SK-N-SH (cell line): Measurements from ENCODE around the gene ZNF480. TPM values are rescaled to one million over a fixed set of nuclear protein-coding genes. Genes with fewer than 3 reads are reported as not detected.

Experiments
- CTCF ChIA-PET: fragments of 300-600, 350-600 bp; formaldehyde crosslinking; extraction: SDS; loops from one replicate; lab custom pipeline; 2021; lab: Yijun Ruan, JAX
- POLR2A ChIA-PET: fragments of 350-600 bp; sonication (Branson Sonifier 250); formaldehyde crosslinking; extraction: SDS; loops from one replicate; lab custom pipeline; 2020; ENCODE audit warnings: antibody characterized with exemption, inconsistent platforms; lab: Yijun Ruan, JAX
- DNase-seq: peaks from one replicate; pipeline ENCODE4 v3.0.0; 2012
- H2AFZ ChIP-seq: fragments of 200-600 bp; sonication (generic); 2 replicates; pipeline ENCODE4 v1.8.1; 2016; ENCODE audit warnings: antibody characterized with exemption, mild to moderate bottlenecking, low read depth
- H3F3A ChIP-seq: fragments of 200-600 bp; sonication (generic); replicated peaks from 2 replicates; pipeline ENCODE3; 2016; ENCODE audit warnings: antibody characterized with exemption, mild to moderate bottlenecking; ENCODE audit not compliant: insufficient read depth
- H3K27ac ChIP-seq, 2 experiments: fragments of 200-500 bp in 1 of 2; fragments of 200-600 bp in 1 of 2; sonication (Bioruptor generic) in 1 of 2; sonication (generic), shearing (Covaris generic) in 1 of 2; 2 replicates each; pipeline versions ENCODE4 v1.5.1 to v1.6.1; 2014 to 2016; ENCODE audit warnings: low read depth in 2 of 2, inconsistent platforms in 1 of 2, low read length in 1 of 2, mild to moderate bottlenecking in 1 of 2, mixed read lengths in 1 of 2
- H3K27me3 ChIP-seq: fragments of 200-600 bp; sonication (generic), shearing (Covaris generic); 2 replicates; pipeline ENCODE4 v1.6.1; 2016; ENCODE audit warnings: mixed run types; ENCODE audit not compliant: insufficient read depth
- H3K36me3 ChIP-seq, 2 experiments: fragments of 200-500 bp in 1 of 2; fragments of 200-600 bp in 1 of 2; sonication (Bioruptor generic) in 1 of 2; sonication (generic) in 1 of 2; replicated peaks in 1 of 2; 2 replicates each; pipeline versions ENCODE3 to v1.5.1; 2014 to 2016; ENCODE audit warnings: low read length in 1 of 2, mild to moderate bottlenecking in 1 of 2; ENCODE audit not compliant: insufficient read depth in 2 of 2, control insufficient read depth in 1 of 2
- H3K4me1 ChIP-seq, 2 experiments: fragments of 200-500 bp in 1 of 2; fragments of 200-600 bp in 1 of 2; sonication (Bioruptor generic) in 1 of 2; sonication (generic), shearing (Covaris generic) in 1 of 2; 2 replicates each; pipeline versions ENCODE4 v1.5.1 to v1.6.1; 2014 to 2016; ENCODE audit warnings: low read depth in 1 of 2, low read length in 1 of 2, mixed run types in 1 of 2; ENCODE audit not compliant: insufficient read depth in 2 of 2, control insufficient read depth in 1 of 2
- H3K4me2 ChIP-seq: fragments of 200-600 bp; sonication (generic), shearing (Covaris generic); 2 replicates; pipeline ENCODE4 v1.6.1; 2017; ENCODE audit warnings: mixed run types
- H3K4me3 ChIP-seq, 2 experiments: fragments of 200-500 bp in 1 of 2; fragments of 200-600 bp in 1 of 2; sonication (Bioruptor generic) in 1 of 2; sonication (generic), shearing (Covaris generic) in 1 of 2; 2 replicates each; pipeline versions ENCODE4 v1.5.1 to v1.8.1; 2014 to 2016; ENCODE audit warnings: low read depth in 2 of 2, inconsistent platforms in 1 of 2, low read length in 1 of 2, mild to moderate bottlenecking in 1 of 2, mixed read lengths in 1 of 2, moderate library complexity in 1 of 2
- H3K79me2 ChIP-seq: fragments of 200-600 bp; sonication (generic); 2 replicates; pipeline ENCODE4 v1.8.1; 2017; ENCODE audit warnings: mild to moderate bottlenecking; ENCODE audit not compliant: insufficient read depth
- H3K9ac ChIP-seq: fragments of 200-600 bp; sonication (generic); 2 replicates; pipeline ENCODE4 v1.6.1; 2017; ENCODE audit warnings: mixed run types
- H3K9me2 ChIP-seq: fragments of 200-600 bp; sonication (generic); 2 replicates; pipeline ENCODE4 v1.6.1; 2017; ENCODE audit warnings: mixed run types
- H3K9me3 ChIP-seq: fragments of 200-600 bp; sonication (generic); 2 replicates; pipeline ENCODE4 v1.6.1; 2017; ENCODE audit warnings: mixed run types, mild to moderate bottlenecking, moderate library complexity
- H4K20me1 ChIP-seq: fragments of 200-600 bp; sonication (generic); 2 replicates; pipeline ENCODE4 v1.6.1; 2017; ENCODE audit warnings: mild to moderate bottlenecking, mixed run types; ENCODE audit not compliant: insufficient read depth
- CHD2 ChIP-seq: fragments of 150-350 bp; IDR thresholded peaks from 2 replicates; pipeline ENCODE4 v1.6.1; 2018; ENCODE audit warnings: low read length; ENCODE audit not compliant: partially characterized antibody
- ELF1 ChIP-seq: IDR thresholded peaks from 2 replicates; pipeline ENCODE4 v1.4.0; 2012
- EZH2phosphoT487 ChIP-seq: fragments of 200-600 bp; sonication (generic); IDR thresholded peaks from 2 replicates; pipeline ENCODE4 v1.6.1; 2017; ENCODE audit warnings: low read depth, mixed run types, mild to moderate bottlenecking, antibody characterized with exemption, moderate library complexity, borderline replicate concordance
- FOXJ3 ChIP-seq: sonication (generic); formaldehyde crosslinking; IDR thresholded peaks from 2 replicates; pipeline ENCODE4 v1.5.1; 2020; ENCODE audit warnings: mild to moderate bottlenecking, missing genetic modification reagents
- GABPA ChIP-seq: IDR thresholded peaks from 2 replicates; pipeline ENCODE4 v1.4.0; 2012; ENCODE audit warnings: low read depth, mild to moderate bottlenecking
- GATA2 ChIP-seq: sonication (generic); formaldehyde crosslinking; IDR thresholded peaks from 2 replicates; pipeline ENCODE4 v1.5.0; 2020; ENCODE audit warnings: mild to moderate bottlenecking, missing genetic modification reagents
- IRF3 ChIP-seq: fragments of 150-350 bp; IDR thresholded peaks from 2 replicates; pipeline ENCODE4 v1.6.1; 2016; ENCODE audit warnings: mild to moderate bottlenecking, low read depth, low read length
- JUND ChIP-seq: IDR thresholded peaks from 2 replicates; pipeline ENCODE4 v1.4.0; 2012
- MAX ChIP-seq: IDR thresholded peaks from 2 replicates; pipeline ENCODE4 v1.4.0; 2012; ENCODE audit warnings: low read depth
- NFIC ChIP-seq: IDR thresholded peaks from 2 replicates; pipeline ENCODE4 v1.4.0; 2012; ENCODE audit warnings: borderline replicate concordance
- NRF1 ChIP-seq: IDR thresholded peaks from 2 replicates; pipeline ENCODE4 v1.6.1; 2012; ENCODE audit warnings: low read depth, mild to moderate bottlenecking, low read length
- RAD21 ChIP-seq: IDR thresholded peaks from 2 replicates; pipeline ENCODE4 v1.6.1; 2012; ENCODE audit warnings: mild to moderate bottlenecking, low read length
- RCOR1 ChIP-seq: fragments of 150-350 bp; IDR thresholded peaks from 2 replicates; pipeline ENCODE4 v1.6.1; 2017; ENCODE audit warnings: antibody characterized with exemption, low read length
- REST ChIP-seq: IDR thresholded peaks from 2 replicates; pipeline ENCODE4 v1.6.1; 2012; ENCODE audit warnings: mild to moderate bottlenecking, low read depth, low read length, moderate library complexity
- RFX5 ChIP-seq: IDR thresholded peaks from 2 replicates; pipeline ENCODE4 v1.6.1; 2012; ENCODE audit warnings: mild to moderate bottlenecking, improper control_type of control experiment, low read length
- SIN3A ChIP-seq: IDR thresholded peaks from 2 replicates; pipeline ENCODE4 v1.6.1; 2012; ENCODE audit warnings: low read depth, mild to moderate bottlenecking, low read length, moderate library complexity, borderline replicate concordance
- TCF12 ChIP-seq: IDR thresholded peaks from 2 replicates; pipeline ENCODE4 v1.4.0; 2012
- WGBS: methylation state at CpG from one replicate; pipeline ENCODE4 v1.1.6; 2017; ENCODE audit warnings: low lambda C conversion rate; 5-methylcytosine and 5-hydroxymethylcytosine counted together
- polyA plus RNA-seq, 3 experiments: library from polyadenylated mRNA; depleted of rRNA; stranded (reverse); fragments of >200 nt; gene quantifications; 2 replicates each; pipeline ENCODE4 v1.2.3, GENCODE V29; 2012
- TF ChIP-seq, protein P1 (sequence below): IDR thresholded peaks from 2 replicates; pipeline ENCODE4 v1.4.0; 2012; ENCODE audit warnings: low read depth, borderline replicate concordance

The ZNF480 gene
- polyA plus RNA-seq, 1 of the 3 experiments (the other 2 are of a cell fraction) = 10.9 TPM

- Histone ChIP-seq H3K4me3 (peak overlapping the region; percentile 92 to 98), H3F3A (no peaks in the 10 kb centered on the region), H3K27ac (no peak overlapping the region), H3K79me2 (peaks cover 6% of the 10 kb centered on the region; the same call in 1 of the 2 replicates), H3K9ac (no peak overlapping the region), H3K27me3 (no peaks in the 10 kb centered on the region), H3K36me3 (peaks cover 3 to 4% of the 10 kb centered on the region in 2 experiments), H3K4me1 (no peaks in the 10 kb centered on the region; a peak in 1 of 4 replicates), H3K9me2 (no peaks in the 10 kb centered on the region), H4K20me1 (no peaks in the 10 kb centered on the region), H3K9me3 (peaks cover 6% of the 10 kb centered on the region; the same call in 1 of the 2 replicates), H3K4me2 (peak overlapping the region; percentile 88), H2AFZ (peak overlapping the region; percentile 99)
- DNase-seq = no peak
- POLR2A ChIA-PET = interaction anchor here (1.0 to 1.4 kb wide), 3 partner anchors 9 to 63 kb away, joined by 3 to 8 read pairs (median 5); partner anchors contain the start of gene ZNF880
- 47% methylated on average over 9 of the region's 9 CpGs for WGBS
- no peak for TF ChIP-seq GATA2 (CRISPR knock-in tag)
- TF ChIP-seq GABPA = no peak
- no peak for TF ChIP-seq TCF12
- no peak for TF ChIP-seq FOXJ3 (CRISPR knock-in tag)
- TF ChIP-seq REST = no peak
- no peak for TF ChIP-seq NFIC
- no peak for TF ChIP-seq JUND
- no peak for TF ChIP-seq SIN3A
- no peak for TF ChIP-seq RAD21
- TF ChIP-seq ELF1 = no peak
- TF ChIP-seq NRF1 = no peak
- no peak for TF ChIP-seq RCOR1
- no peak for TF ChIP-seq EZH2phosphoT487
- no peak for TF ChIP-seq IRF3
- no peak for TF ChIP-seq MAX
- no peak for TF ChIP-seq CHD2
- TF ChIP-seq, protein P1, sequence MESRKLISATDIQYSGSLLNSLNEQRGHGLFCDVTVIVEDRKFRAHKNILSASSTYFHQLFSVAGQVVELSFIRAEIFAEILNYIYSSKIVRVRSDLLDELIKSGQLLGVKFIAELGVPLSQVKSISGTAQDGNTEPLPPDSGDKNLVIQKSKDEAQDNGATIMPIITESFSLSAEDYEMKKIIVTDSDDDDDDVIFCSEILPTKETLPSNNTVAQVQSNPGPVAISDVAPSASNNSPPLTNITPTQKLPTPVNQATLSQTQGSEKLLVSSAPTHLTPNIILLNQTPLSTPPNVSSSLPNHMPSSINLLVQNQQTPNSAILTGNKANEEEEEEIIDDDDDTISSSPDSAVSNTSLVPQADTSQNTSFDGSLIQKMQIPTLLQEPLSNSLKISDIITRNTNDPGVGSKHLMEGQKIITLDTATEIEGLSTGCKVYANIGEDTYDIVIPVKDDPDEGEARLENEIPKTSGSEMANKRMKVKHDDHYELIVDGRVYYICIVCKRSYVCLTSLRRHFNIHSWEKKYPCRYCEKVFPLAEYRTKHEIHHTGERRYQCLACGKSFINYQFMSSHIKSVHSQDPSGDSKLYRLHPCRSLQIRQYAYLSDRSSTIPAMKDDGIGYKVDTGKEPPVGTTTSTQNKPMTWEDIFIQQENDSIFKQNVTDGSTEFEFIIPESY = no peak
- no peak for TF ChIP-seq RFX5
- CTCF ChIA-PET = no interaction called here
Measured at GRCh38 chr19:52335768-52336116, 38.8 kb downstream of the ZNF480 start.
